Measurements from ENCODE around the gene PTN.

Gene PTN

GRCh38 chr7:137343281-137343841 is at the start of gene PTN:
Gene PTN, minus strand, starts transcription at chr7:137343733. Its CDS starts 88,760 bp downstream, at chr7:137254973.
- peak; percentile 48 for DNase-seq (ENCODE audit: low spot score)

- DNase-seq (ENCODE audit: low spot score), result no peak
Observed at GRCh38 chr7:137390076-137390475, 46.5 kb upstream of the PTN start.

GRCh38 chr7:137388916-137389315 is 45.4 kb upstream of the PTN start:
- DNase-seq (ENCODE audit: low spot score), result no peak

- DNase-seq (ENCODE audit: low spot score), result no peak
Observed at GRCh38 chr7:137386966-137387365, 43.4 kb upstream of the PTN start.

GRCh38 chr7:137381045-137381444 is 37.5 kb upstream of the PTN start:
- no peak for DNase-seq (ENCODE audit: low spot score)

GRCh38 chr7:137373507-137373906 is 30.0 kb upstream of the PTN start:
- DNase-seq (ENCODE audit: low spot score), result no peak

- no peak for DNase-seq (ENCODE audit: low spot score)
Observed at GRCh38 chr7:137371616-137372015, 28.1 kb upstream of the PTN start.

- DNase-seq (ENCODE audit: low spot score), result no peak
Observed at GRCh38 chr7:137366995-137367394, 23.5 kb upstream of the PTN start.

- DNase-seq (ENCODE audit: low spot score), result no peak
Observed at GRCh38 chr7:137363683-137364082, 20.1 kb upstream of the PTN start.

- no peak for DNase-seq (ENCODE audit: low spot score)
Observed at GRCh38 chr7:137360087-137360679, 16.6 kb upstream of the PTN start.

GRCh38 chr7:137354961-137355360 is 11.4 kb upstream of the PTN start:
- no peak for DNase-seq (ENCODE audit: low spot score)

GRCh38 chr7:137354396-137354795 is 10.9 kb upstream of the PTN start:
- no peak for DNase-seq (ENCODE audit: low spot score)

- DNase-seq (ENCODE audit: low spot score), result no peak
Observed at GRCh38 chr7:137351941-137352340, 8.4 kb upstream of the PTN start.

GRCh38 chr7:137345799-137346449 is 2.4 kb upstream of the PTN start:
- DNase-seq (ENCODE audit: low spot score), result no peak

- DNase-seq (ENCODE audit: low spot score), result peak; percentile 33
Observed at GRCh38 chr7:137342828-137343261, 688 bp downstream of the PTN start.

- DNase-seq (ENCODE audit: low spot score), result no peak
Observed at GRCh38 chr7:137342265-137342664, 1.3 kb downstream of the PTN start.

GRCh38 chr7:137337902-137338301 is 5.6 kb downstream of the PTN start:
- no peak for DNase-seq (ENCODE audit: low spot score)

GRCh38 chr7:137335814-137336213 is 7.7 kb downstream of the PTN start:
- DNase-seq (ENCODE audit: low spot score), result no peak

- no peak for DNase-seq (ENCODE audit: low spot score)
Observed at GRCh38 chr7:137331378-137331777, 12.2 kb downstream of the PTN start.

GRCh38 chr7:137329411-137329810 is 14.1 kb downstream of the PTN start:
- no peak for DNase-seq (ENCODE audit: low spot score)

GRCh38 chr7:137328373-137329120 is 15.0 kb downstream of the PTN start:
- peak; percentile 76 for DNase-seq (ENCODE audit: low spot score)

GRCh38 chr7:137325927-137326326 is 17.6 kb downstream of the PTN start:
- no peak for DNase-seq (ENCODE audit: low spot score)
